Kidney capillary endothelial cell (primary cell): ENCODE data around the gene B3GAT1.

Experiments
- DNase-seq: peaks from one replicate; pipeline ENCODE4 v3.0.0-alpha.2; 2018; ENCODE audit warnings: low spot score

The B3GAT1 gene

GRCh38 chr11:134371436-134372185 lies 40.4 kb downstream of the B3GAT1 start:
- DNase-seq, result no peak

GRCh38 chr11:134370526-134371435 lies 41.3 kb downstream of the B3GAT1 start:
- no peak for DNase-seq

- DNase-seq, result no peak
Measured at GRCh38 chr11:134369656-134370525, 42.2 kb downstream of the B3GAT1 start.

GRCh38 chr11:134367781-134368180 lies 44.3 kb downstream of the B3GAT1 start:
- DNase-seq, result no peak

- DNase-seq, result no peak
Measured at GRCh38 chr11:134366254-134366653, 45.8 kb downstream of the B3GAT1 start.

GRCh38 chr11:134365011-134365925 lies 46.8 kb downstream of the B3GAT1 start:
- no peak for DNase-seq

- no peak for DNase-seq
Measured at GRCh38 chr11:134364261-134364660, 47.8 kb downstream of the B3GAT1 start.

GRCh38 chr11:134363592-134363991 lies 48.5 kb downstream of the B3GAT1 start:
- no peak for DNase-seq

GRCh38 chr11:134363161-134363560 lies 48.9 kb downstream of the B3GAT1 start:
- DNase-seq, result no peak

- DNase-seq, result no peak
Measured at GRCh38 chr11:134362192-134362901, 49.7 kb downstream of the B3GAT1 start.

- no peak for DNase-seq
Measured at GRCh38 chr11:134361661-134362060, 50.4 kb downstream of the B3GAT1 start.

- peak; percentile 60 for DNase-seq
Measured at GRCh38 chr11:134360050-134360835, 51.8 kb downstream of the B3GAT1 start.

- no peak for DNase-seq
Measured at GRCh38 chr11:134359646-134360045, 52.4 kb downstream of the B3GAT1 start.

GRCh38 chr11:134358856-134359490 lies 53.1 kb downstream of the B3GAT1 start:
- DNase-seq, result no peak

GRCh38 chr11:134358165-134358855 lies 53.7 kb downstream of the B3GAT1 start:
- no peak for DNase-seq

GRCh38 chr11:134357545-134357839 lies 54.5 kb downstream of the B3GAT1 start:
- no peak for DNase-seq

- no peak for DNase-seq
Measured at GRCh38 chr11:134356656-134357544, 55.1 kb downstream of the B3GAT1 start.

- no peak for DNase-seq
Measured at GRCh38 chr11:134355656-134356055, 56.4 kb downstream of the B3GAT1 start.
